ENCODE measurements around the gene LDHD. TPM values are rescaled to one million over a fixed set of nuclear protein-coding genes. Genes with fewer than 3 reads are reported as not detected.

Gene LDHD
- total and polyA plus RNA-seq, 12 donors: 60.7 to 135 (median 89.5) TPM

DNA sequence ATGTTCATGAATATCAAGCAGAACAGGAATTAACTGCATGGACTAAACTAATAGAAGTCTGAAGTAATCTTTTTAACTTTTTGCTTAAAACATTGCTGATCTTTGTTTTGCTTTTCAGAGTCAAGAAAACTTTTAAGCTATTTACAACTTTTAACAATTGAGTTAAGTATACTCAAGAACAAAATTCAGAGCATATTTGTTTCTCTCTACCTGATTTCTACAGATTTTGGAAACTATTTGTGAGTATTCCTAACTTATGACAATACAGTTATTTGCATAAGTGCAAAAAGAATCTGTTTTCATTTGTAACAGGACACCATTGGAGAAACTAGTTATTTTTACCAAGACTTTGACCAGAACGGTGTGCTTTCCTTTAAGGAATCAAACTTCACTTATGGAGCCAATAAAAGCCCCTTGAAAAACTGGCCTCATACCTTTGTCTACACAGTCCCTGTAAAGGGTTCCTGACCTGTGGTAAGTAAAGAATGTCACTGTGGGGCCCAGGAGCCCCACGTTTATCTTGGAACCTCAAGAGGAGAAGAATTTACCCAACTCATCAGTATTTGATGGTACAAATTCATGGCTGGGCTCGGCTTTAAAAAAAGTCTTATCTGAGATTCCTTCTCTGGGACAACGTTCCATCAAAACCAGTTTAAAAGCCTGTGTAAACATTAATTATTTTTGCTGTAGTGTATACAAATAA lies 11.3 kb upstream of the LDHD start:
- TF ChIP-seq, protein P1, sequence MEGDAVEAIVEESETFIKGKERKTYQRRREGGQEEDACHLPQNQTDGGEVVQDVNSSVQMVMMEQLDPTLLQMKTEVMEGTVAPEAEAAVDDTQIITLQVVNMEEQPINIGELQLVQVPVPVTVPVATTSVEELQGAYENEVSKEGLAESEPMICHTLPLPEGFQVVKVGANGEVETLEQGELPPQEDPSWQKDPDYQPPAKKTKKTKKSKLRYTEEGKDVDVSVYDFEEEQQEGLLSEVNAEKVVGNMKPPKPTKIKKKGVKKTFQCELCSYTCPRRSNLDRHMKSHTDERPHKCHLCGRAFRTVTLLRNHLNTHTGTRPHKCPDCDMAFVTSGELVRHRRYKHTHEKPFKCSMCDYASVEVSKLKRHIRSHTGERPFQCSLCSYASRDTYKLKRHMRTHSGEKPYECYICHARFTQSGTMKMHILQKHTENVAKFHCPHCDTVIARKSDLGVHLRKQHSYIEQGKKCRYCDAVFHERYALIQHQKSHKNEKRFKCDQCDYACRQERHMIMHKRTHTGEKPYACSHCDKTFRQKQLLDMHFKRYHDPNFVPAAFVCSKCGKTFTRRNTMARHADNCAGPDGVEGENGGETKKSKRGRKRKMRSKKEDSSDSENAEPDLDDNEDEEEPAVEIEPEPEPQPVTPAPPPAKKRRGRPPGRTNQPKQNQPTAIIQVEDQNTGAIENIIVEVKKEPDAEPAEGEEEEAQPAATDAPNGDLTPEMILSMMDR (IDR thresholded peaks at IDR 0.05): no peak
- H3K4me1 ChIP-seq: no peaks in the 10 kb centered on the region
- no peak overlapping the region for H3K4me3 ChIP-seq
- peaks cover 0 to 9% (median 0%) of the 10 kb centered on the region in 7 donors for H3K27me3 ChIP-seq
- ATAC-seq (no peak), DNase-seq (no peak)
- 69 to 77% methylated on average over 4 of the region's 4 CpGs for WGBS, 2 donors
- H3K27ac ChIP-seq: no peak overlapping the region
- H3K36me3 ChIP-seq: no peaks in the 10 kb centered on the region
- intact Hi-C loops (cut with DNase I): no loop called here
- peaks cover 0 to 19% (median 5%) of the 10 kb centered on the region in 11 donors for H3K9me3 ChIP-seq

DNA sequence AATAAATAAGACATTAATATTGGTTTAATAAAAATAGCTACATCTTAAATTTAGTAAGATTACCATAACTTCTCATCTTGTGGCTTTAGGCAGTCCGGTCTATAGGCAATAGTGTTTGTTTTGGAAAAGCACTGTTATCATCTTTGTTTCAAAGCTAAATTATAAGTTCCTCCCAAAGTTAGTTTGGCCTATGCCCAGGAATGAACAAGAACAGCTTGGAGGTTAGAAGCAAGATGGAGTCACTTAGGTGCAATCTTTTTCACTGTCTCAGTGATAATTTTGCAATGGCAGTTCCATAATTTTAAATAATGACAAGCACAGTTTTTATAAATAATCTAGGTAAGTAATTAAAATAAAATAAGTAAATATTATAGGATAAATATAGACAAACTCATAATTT lies 6.0 kb upstream of the LDHD start:
- TF ChIP-seq, protein P1 (IDR thresholded peaks at IDR 0.05): no peak
- ATAC-seq (no peak), DNase-seq (no peak)
- WGBS, 2 donors: 89 to 94% methylated on average over 1 of the region's 1 CpG
- Histone ChIP-seq H3K4me3 (no peak overlapping the region), H3K27ac (no peak overlapping the region), H3K9me3 (peaks cover 0 to 36% (median 17%) of the 10 kb centered on the region in 11 donors), H3K36me3 (no peaks in the 10 kb centered on the region), H3K27me3 (no peaks in the 10 kb centered on the region), H3K4me1 (no peaks in the 10 kb centered on the region)
- intact Hi-C loops (cut with DNase I): no loop called here

DNA sequence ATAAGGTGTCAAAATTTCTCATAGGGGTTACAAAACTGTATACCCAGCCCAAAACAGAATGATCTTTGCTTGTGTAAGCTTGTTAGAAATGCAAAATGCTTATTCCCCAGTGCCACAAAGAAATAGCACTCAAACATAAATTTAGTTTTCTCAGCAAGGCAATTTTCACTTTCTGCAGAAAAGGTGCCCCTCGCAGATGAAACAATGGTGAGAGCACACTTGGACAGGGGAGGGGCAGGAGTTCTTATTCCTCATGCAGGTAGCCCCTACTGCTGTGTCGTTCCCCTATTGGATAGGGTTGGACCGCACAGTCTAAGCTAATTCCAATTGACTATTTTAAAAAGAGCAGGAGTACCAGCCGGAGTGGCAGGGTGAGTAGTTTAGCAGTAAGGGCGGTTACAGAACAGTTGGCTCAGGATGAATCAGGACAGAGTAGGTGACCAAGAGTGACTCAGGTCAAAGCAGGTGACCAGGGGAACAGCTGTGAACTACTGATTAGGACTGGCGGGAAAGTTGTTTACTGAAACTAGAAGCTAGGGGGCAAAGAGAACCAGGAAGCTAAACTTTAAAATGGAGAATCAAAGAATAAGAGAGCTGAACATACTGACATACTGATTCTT lies 5.5 kb upstream of the LDHD start:
- DNase-seq: no peak
- H3K27ac ChIP-seq: no peak overlapping the region
- H3K27me3 ChIP-seq: no peaks in the 10 kb centered on the region
- intact Hi-C loops (cut with DNase I): no loop called here
- H3K9me3 ChIP-seq: peaks cover 0 to 31% (median 17%) of the 10 kb centered on the region in 11 donors
- WGBS, 2 donors: 96 to 97% methylated on average over 6 of the region's 6 CpGs
- peaks cover 0 to 1% (median 0%) of the 10 kb centered on the region in 9 donors for H3K4me1 ChIP-seq
- no peak for ATAC-seq
- H3K36me3 ChIP-seq: no peaks in the 10 kb centered on the region
- no peak overlapping the region for H3K4me3 ChIP-seq
- TF ChIP-seq, protein P1 (IDR thresholded peaks at IDR 0.05): no peak

DNA sequence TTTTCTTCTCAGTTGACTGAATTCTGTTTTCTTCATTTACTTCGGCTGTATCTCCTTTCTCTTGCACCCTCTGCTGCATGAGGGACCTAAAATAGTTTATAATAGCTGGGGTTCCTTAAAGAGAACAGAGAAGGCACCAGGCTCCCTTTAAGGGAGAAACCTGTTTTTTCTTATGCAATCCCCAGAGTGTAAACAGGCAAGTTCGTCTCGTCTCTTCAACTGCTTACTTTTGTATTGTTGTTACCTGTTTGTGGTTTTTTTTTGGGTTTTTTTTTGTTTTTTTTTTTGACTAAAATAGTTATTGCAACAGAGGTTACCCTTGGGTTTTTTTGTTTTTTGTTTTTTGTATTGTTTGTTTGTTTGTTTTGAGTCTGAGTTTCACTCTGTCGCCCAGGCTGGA lies 3.7 kb upstream of the LDHD start:
- no peaks in the 10 kb centered on the region for H3K36me3 ChIP-seq
- DNase-seq: no peak
- no peak overlapping the region for H3K4me3 ChIP-seq
- TF ChIP-seq, protein P1 (IDR thresholded peaks at IDR 0.05): no peak
- 79 to 80% methylated on average over 4 of the region's 4 CpGs for WGBS, 2 donors
- peaks cover 0 to 28% (median 17%) of the 10 kb centered on the region in 11 donors for H3K9me3 ChIP-seq
- H3K4me1 ChIP-seq: peaks cover 0 to 19% (median 5%) of the 10 kb centered on the region in 9 donors
- no peaks in the 10 kb centered on the region for H3K27me3 ChIP-seq
- no peak for ATAC-seq
- no peak overlapping the region for H3K27ac ChIP-seq
- intact Hi-C loops (cut with DNase I): no loop called here

Measured in heart right ventricle (tissue), 16 donors.